HAP-1 (cell line): ENCODE data around the gene TRMU.
"Not testable (repeated sequence)": the region's sequence is repeated elsewhere in the genome, so short reads cannot be mapped to it uniquely, and the experiment has no call there.

Experiments used
- DNase-seq, 2 experiments: peaks; one replicate each; pipeline ENCODE4 v3.0.0-alpha.2; 2016 to 2020; ENCODE audit warnings: low spot score in 2 of 2
- H3K27me3 ChIP-seq: fragments of 250-450 bp; sonication (Bioruptor Pico); 2 replicates; pipeline ENCODE4 v1.5.1; 2020; ENCODE audit warnings: low read depth, mild to moderate bottlenecking, moderate library complexity
- H3K36me3 ChIP-seq: fragments of 250-450 bp; sonication (Bioruptor Pico); replicated peaks from 2 replicates; pipeline ENCODE4 v1.5.1; 2020; ENCODE audit warnings: mild to moderate bottlenecking
- H3K4me1 ChIP-seq: fragments of 250-450 bp; sonication (Bioruptor Pico); 2 replicates; pipeline ENCODE4 v1.5.1; 2020; ENCODE audit warnings: mild to moderate bottlenecking
- H3K4me3 ChIP-seq: fragments of 250-450 bp; sonication (Bioruptor Pico); 2 replicates; pipeline ENCODE4 v1.5.1; 2020; ENCODE audit warnings: mild to moderate bottlenecking, moderate library complexity
- H3K9me3 ChIP-seq: fragments of 250-450 bp; sonication (Bioruptor Pico); 2 replicates; pipeline ENCODE4 v1.5.1; 2020; ENCODE audit warnings: mild to moderate bottlenecking, moderate library complexity
- in situ Hi-C: fragments of 300-500 bp; cut with MboI; formaldehyde crosslinking; loops from 3 replicates; pipeline ENCODE4 v1.14.3; 2020; ENCODE audit warnings: low sequenced_read_pairs, inconsistent platforms, mixed read lengths

Gene TRMU

DNA sequence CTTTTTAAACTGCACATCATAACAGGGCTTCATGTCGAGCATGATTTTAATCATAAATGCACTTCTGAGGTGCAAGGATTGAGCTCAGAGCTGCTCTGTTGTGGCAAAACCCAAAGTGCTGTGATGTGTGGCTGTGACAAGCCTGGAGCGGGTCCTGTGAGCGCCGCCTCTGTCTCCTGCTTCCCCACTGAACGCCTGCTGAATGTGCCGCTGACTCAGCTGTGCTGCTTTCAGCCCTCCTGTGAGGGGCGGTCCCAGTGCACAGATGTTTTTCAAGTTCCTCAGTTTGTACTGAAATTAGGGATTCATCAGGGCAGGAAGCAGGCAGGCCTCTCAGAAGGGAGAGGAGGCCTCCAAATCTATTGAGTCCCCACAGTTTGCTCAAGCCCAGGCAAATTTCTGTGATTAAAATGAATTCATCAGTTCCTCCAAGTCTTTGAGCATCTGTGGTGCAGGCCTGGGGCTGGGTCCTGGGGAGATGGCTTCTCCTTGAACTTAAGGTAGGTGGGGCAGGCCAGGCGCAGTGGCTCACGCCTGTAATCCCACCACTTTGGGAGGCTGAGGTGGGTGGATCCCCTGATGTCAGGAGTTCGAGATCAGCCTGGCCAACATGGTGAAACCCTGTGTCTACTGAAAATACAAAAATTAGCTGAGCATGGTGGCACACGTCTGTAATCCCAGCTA lies 41.8 kb upstream of the TRMU start:
- H3K36me3 ChIP-seq, result peaks cover 36% of the 10 kb centered on the region
- in situ Hi-C loops, result loop anchor here (10.0 kb wide), 1 partner anchor 169 kb away; no protein-coding TSS in a partner anchor
- H3K4me1 ChIP-seq, result peaks cover 20% of the 10 kb centered on the region
- DNase-seq, result no peak
- no peaks in the 10 kb centered on the region for H3K9me3 ChIP-seq
- no peak overlapping the region for H3K4me3 ChIP-seq
- no peaks in the 10 kb centered on the region for H3K27me3 ChIP-seq

DNA sequence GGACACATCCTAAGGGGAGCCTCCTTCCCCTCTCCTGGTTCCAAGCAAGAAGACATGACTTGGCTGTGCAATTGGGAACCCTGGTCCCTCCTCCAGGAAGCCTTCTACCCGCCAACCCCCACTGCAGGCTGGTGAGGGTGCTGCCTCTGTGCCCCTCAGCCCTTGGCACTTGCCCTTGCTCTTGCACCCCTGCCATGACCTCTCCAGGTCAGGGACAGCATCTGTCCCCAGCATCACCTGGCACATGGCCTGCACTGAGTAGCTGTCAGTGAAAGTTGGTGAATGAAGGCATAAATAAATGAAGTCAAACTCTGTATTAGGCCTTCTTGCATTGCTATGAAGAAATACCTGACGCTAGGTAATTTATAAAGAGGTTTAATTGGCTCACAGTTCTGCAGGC lies 40.7 kb upstream of the TRMU start:
- Histone ChIP-seq H3K4me1 (peaks cover 23% of the 10 kb centered on the region), H3K27me3 (no peaks in the 10 kb centered on the region), H3K4me3 (no peak overlapping the region), H3K9me3 (no peaks in the 10 kb centered on the region), H3K36me3 (peaks cover 42% of the 10 kb centered on the region)
- in situ Hi-C loops, result loop anchor here (10.0 kb wide), 1 partner anchor 170 kb away; no protein-coding TSS in a partner anchor
- no peak for DNase-seq

DNA sequence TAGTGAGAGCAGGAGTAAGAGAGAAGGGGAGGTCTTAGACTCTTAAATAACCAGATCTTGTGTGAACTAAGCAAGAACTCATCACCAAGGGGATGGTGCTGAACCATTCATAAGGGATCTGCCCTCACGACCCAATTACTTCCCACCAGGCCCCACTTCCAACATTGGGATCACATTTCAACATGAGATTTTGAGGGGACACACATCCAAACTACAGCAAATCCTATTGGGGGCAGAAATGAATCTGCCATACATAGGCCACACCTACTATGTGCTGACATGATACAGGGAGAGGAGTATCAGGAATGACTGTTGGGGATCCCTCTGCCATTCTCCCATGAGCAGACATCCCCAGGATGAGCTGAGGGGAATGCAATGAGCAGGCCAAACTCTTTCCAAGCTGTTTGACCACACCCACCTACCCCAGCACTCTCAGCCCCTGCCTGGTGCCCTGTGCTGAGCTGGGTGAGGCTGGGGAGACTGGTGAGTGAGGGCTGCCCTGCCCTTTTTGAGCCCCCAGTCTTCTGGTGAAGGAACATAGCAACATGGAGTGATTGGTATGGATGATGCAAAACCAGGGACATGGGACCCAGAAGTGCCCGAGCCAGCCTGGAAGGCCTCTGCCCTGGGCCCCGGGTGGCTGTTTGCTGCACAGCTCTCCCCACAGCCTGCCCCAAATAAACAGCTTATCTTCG lies 40.1 kb upstream of the TRMU start:
- peak overlapping the region; percentile 82 for H3K4me3 ChIP-seq
- peaks cover 45% of the 10 kb centered on the region for H3K36me3 ChIP-seq
- in situ Hi-C loops, result loop anchor here (10.0 kb wide), 1 partner anchor 171 kb away; no protein-coding TSS in a partner anchor
- DNase-seq, result peak in 1 of 2 experiments; percentile 27
- H3K4me1 ChIP-seq, result peaks cover 23% of the 10 kb centered on the region
- H3K9me3 ChIP-seq, result no peaks in the 10 kb centered on the region
- no peaks in the 10 kb centered on the region for H3K27me3 ChIP-seq

DNA sequence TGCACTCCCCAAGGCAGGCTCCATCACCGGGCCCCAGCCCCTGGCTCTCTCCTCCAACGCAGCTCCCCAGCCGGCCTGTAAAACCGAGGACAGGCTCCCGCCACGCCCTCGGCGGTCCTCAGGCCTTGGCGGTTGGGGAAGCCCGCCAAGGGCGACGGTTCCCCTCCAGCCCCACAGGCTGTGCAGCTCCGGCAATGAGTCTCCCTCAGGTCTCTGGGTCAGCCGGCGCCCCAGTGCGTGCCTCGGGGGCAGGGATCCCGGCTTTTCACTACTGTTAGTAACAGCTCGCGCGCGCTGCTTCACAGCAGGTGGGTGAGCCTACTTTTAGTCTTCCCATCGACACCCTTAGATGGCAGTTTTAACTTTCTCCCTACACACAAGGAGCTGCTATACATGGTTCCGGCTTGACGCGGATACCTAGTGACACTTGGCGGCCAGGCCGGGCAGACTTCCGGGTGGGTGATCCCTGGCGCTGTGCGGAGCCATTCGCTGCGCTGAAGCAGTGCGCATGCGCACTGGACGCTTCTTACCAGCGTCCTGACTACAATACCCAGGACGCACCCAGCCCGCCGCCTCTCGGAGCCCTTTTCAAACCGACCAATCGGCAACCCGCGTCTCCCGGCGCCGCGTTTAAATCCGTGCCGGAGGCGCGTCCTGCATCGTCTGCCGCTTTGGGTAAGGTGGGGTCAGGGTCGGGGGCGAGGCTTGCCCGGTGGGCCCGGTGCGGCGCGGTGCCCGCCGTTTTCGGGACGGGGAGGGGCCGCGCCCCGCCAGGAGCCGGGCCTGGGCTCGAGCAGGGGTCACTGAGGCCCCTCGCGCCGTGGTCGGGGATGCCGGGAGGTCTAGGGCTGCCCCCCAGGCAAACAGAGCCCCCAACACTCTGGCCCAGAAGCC lies 39.0 kb upstream of the TRMU start, which contains the start of gene GTSE1:
Gene GTSE1 (plus strand): TSS at position 614 of the 894 bp plus-strand sequence. CDS start 531 bp downstream, outside the sequence.
- H3K4me1 ChIP-seq, result peaks cover 23% of the 10 kb centered on the region
- in situ Hi-C loops, result loop anchor here (10.0 kb wide), 1 partner anchor 172 kb away; no protein-coding TSS in a partner anchor
- peak within 1 kb of the TSS; percentile 82 for H3K4me3 ChIP-seq
- DNase-seq, result peak; percentile 96 to 98
- no peaks in the 10 kb centered on the region for H3K27me3 ChIP-seq
- no peaks in the 10 kb centered on the region for H3K9me3 ChIP-seq
- H3K36me3 ChIP-seq, result peaks cover 54% of the 10 kb centered on the region

DNA sequence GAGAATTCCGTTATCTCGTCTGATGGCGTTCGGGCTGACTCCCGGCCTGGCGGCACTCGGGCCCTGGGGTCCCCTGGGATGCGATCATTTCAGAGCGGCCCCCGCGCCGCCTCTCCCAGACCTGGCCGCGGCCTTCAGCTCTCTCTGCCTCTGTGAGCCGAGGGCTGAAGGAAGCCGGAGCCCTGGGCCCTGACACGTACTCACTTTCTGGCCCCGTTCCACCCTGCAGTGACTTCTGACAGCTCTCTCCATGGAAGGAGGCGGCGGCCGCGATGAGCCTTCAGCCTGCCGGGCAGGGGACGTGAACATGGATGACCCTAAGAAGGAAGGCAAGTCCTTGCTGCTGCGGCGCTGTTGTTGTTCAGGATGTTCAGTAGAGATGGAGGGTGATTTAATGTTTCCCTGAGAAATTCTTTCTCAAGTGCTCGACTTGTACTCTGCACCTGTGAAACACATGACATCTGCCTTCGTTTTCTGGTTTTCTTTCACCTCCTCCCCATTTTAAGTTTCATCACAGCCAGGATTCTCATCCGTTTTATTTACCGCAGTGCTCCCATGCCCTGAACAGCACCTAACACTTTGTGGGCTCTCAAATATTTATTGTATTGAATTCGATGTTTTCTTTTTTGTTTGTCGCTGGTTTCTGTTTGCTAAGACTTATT lies 38.2 kb upstream of the TRMU start:
- no peaks in the 10 kb centered on the region for H3K27me3 ChIP-seq
- in situ Hi-C loops, result loop anchor here (10.0 kb wide), 1 partner anchor 172 kb away; no protein-coding TSS in a partner anchor
- H3K4me1 ChIP-seq, result peaks cover 19% of the 10 kb centered on the region
- DNase-seq, result peak; percentile 24 to 53
- no peaks in the 10 kb centered on the region for H3K9me3 ChIP-seq
- H3K4me3 ChIP-seq, result peak overlapping the region; percentile 82
- peaks cover 54% of the 10 kb centered on the region for H3K36me3 ChIP-seq

DNA sequence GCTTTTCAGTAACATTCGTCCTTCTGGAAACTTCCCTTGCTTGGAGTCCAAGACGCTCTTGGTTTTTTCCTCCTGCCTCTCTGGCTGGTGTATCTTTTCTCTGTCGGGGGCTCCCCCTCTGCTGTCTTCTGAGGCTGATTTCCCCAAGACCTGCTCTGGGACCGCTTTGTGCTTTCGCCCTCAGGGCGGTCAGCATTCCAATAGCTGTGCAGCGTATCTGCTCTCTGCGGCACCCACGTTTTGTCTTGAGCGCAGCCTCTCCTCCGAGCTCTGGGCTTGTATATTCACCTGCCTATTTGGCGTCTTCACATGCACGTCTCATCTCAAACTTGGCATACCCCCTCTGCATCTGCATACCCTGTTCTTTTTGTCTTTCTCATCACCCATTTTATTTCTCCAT lies 36.4 kb upstream of the TRMU start:
- H3K36me3 ChIP-seq, result peaks cover 63% of the 10 kb centered on the region
- peaks cover 22% of the 10 kb centered on the region for H3K4me1 ChIP-seq

DNA sequence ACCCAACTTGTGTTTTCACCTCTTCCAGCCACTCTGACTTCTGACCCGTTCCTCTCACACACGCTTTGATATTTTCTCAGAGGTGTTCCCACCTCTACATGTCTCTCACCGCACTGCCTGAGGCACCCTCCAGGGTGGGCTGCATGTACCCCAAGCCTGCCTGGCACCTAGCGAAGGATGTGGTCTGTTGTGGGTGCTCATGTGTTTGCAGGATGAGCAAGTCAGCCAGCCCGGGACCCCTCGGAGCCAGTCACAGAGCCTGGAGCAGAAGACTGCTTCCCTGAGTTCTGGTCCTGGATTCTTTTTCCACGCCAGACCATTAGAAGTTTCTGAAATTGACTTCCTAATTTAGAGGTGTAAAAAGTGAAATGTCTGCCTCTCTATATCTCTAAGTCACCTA lies 35.0 kb upstream of the TRMU start:
- H3K36me3 ChIP-seq, result peaks cover 77% of the 10 kb centered on the region
- no peak overlapping the region for H3K4me3 ChIP-seq
- H3K4me1 ChIP-seq, result peaks cover 21% of the 10 kb centered on the region
- in situ Hi-C loops, result no loop called here
- DNase-seq, result no peak
- no peaks in the 10 kb centered on the region for H3K27me3 ChIP-seq
- no peaks in the 10 kb centered on the region for H3K9me3 ChIP-seq

More for the DNA sequence above, 36.4 kb upstream of the TRMU start:
- H3K4me3 ChIP-seq, result no peak overlapping the region
- no peaks in the 10 kb centered on the region for H3K27me3 ChIP-seq
- H3K9me3 ChIP-seq, result no peaks in the 10 kb centered on the region
- in situ Hi-C loops, result loop anchor here (10.0 kb wide), 1 partner anchor 174 kb away; no protein-coding TSS in a partner anchor
- no peak for DNase-seq

DNA sequence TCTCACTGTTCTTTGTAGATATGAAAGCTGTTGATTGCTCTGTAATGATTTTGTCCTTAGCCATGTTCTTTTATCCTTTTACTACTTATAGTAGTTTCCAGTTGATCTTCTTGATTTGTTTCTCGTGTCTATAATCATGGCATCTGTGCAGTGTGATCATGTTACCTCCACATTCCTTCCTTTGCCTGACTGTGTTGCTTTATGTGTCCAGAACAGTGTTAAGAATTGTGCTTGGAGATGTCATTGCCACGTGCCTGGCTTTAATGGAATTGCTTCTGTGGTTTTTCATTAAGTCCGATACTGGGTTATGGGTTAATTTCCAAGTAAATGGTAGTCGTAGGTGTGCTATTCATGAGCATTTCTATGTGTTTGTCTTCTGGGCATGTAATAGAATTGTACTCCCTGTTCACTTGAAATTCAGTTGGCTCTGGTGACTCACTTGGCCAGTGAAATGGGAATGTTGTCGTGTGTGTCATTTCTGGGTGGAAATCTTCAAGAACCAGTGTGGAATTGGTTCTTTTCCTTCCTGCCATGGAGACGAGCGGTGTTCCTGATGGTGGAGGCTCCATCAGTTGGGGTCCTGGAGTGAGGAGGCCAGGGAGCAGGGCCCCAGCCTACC lies 32.1 kb upstream of the TRMU start:
- peaks cover 7% of the 10 kb centered on the region for H3K4me1 ChIP-seq
- H3K27me3 ChIP-seq, result no peaks in the 10 kb centered on the region
- no peak for DNase-seq
- H3K36me3 ChIP-seq, result peaks cover 83% of the 10 kb centered on the region
- in situ Hi-C loops, result no loop called here
- no peaks in the 10 kb centered on the region for H3K9me3 ChIP-seq
- H3K4me3 ChIP-seq, result no peak overlapping the region

DNA sequence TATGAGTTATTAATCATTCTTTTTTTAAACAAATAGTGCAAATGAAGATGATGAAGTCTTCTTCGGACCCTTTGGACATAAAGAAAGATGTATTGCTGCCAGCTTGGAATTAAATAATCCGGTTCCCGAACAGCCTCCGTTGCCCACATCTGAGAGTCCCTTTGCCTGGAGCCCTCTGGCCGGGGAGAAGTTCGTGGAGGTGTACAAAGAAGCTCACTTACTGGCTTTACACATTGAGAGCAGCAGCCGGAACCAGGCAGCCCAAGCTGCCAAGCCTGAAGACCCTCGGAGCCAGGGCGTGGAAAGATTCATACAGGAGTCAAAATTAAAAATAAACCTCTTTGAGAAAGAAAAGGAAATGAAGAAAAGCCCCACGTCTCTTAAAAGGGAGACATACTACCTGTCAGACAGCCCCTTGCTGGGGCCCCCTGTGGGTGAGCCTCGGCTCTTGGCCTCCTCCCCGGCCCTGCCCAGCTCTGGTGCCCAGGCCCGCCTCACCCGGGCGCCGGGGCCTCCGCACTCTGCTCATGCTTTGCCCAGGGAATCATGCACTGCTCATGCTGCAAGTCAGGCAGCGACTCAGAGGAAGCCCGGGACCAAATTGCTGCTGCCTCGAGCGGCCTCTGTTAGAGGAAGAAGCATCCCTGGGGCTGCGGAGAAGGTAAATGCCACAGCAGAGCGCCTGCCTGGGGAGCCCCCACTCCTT lies 27.1 kb upstream of the TRMU start:
- H3K36me3 ChIP-seq, result peaks cover 83% of the 10 kb centered on the region
- no peak for DNase-seq
- H3K27me3 ChIP-seq, result no peaks in the 10 kb centered on the region
- no peaks in the 10 kb centered on the region for H3K4me1 ChIP-seq
- in situ Hi-C loops, result no loop called here
- no peaks in the 10 kb centered on the region for H3K9me3 ChIP-seq
- H3K4me3 ChIP-seq, result no peak overlapping the region

DNA sequence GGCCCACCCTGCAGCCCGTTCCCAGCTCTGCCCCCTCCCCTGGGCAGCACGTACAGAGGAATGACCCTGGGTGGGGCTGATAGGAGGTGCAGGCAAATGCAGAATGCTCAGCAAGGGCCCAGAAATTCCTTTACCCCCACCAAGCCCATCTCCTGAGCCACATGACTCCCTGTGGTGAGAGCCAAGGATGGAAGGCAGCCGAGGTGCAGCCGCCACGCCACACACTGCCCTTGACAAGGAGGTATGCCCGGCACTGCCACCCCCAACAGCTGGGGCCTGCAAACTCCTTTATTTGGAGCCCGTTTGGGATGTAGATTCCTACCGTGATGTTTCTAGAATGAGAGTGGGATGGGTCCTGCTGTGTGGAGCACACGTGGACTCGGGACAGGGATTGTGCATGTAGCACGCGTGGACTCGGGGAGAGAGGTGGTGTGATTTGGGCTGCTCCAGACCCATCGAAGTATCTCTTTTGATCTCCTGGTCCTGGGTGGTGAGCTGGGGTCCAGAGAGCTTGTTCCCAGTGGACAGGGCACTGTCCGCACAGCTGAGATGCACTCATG lies 25.9 kb upstream of the TRMU start:
- no peaks in the 10 kb centered on the region for H3K9me3 ChIP-seq
- H3K4me3 ChIP-seq, result no peak overlapping the region
- peaks cover 83% of the 10 kb centered on the region for H3K36me3 ChIP-seq
- DNase-seq, result no peak
- in situ Hi-C loops, result no loop called here
- H3K27me3 ChIP-seq, result no peaks in the 10 kb centered on the region
- no peaks in the 10 kb centered on the region for H3K4me1 ChIP-seq

DNA sequence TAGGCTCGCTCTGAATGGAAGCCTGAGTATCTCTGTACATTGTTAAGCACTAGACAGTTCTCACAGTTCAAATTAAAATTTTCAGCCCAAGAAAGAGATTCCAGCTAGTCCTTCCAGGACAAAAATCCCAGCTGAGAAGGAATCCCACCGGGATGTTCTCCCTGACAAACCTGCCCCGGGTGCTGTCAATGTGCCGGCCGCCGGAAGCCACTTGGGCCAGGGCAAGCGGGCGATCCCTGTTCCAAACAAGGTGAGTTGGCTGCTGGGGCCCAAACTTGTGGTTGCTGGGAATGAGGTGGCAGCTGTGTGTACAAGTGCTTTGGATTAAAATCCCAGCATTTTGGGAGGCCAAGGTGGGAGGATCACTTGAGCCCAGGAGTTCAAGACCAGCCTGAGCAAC lies 23.5 kb upstream of the TRMU start:
- Histone ChIP-seq H3K36me3 (peaks cover 80% of the 10 kb centered on the region), H3K4me3 (no peak overlapping the region), H3K27me3 (no peaks in the 10 kb centered on the region), H3K9me3 (no peaks in the 10 kb centered on the region), H3K4me1 (no peaks in the 10 kb centered on the region)
- in situ Hi-C loops, result no loop called here
- no peak for DNase-seq

DNA sequence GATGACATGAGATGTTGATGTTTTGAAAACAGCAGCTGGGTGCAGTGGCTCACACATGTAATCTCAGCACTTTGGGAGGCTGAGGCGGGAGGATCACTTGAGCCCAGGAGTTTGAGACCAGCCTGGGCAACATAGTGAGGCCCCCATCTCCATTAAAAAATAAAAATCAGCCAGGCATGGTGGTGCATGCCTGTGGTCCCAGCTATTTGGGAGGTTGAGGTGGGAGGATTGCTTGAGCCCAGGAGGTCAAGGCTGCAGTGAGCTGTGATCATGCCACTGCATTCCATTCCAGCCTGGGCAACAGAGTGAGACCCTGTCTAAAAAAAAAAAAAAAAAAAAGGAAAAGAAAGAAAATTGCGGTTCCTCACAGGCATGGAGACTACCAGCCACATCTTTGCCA lies 22.7 kb upstream of the TRMU start:
- H3K9me3 ChIP-seq, H3K4me1 ChIP-seq, H3K27me3 ChIP-seq, in situ Hi-C loops, H3K4me3 ChIP-seq, DNase-seq: not testable (repeated sequence)
- H3K36me3 ChIP-seq, result peaks cover 85% of the 10 kb centered on the region
